Body of pancreas (tissue), 4 donors: ENCODE results near the gene FBXL17.

ENCODE experiments used
- POLR2A ChIP-seq, 3 donors: fragments of 450-650 bp; IDR thresholded peaks; one replicate each; pipeline ENCODE4 v1.6.1; 2016; ENCODE audit warnings: antibody characterized with exemption in 3 of 3, mild to moderate bottlenecking in 2 of 3
- TF ChIP-seq, protein P1 (sequence below), 7 experiments: fragments of 450-650 bp in 4 of 7; fragments of 200-600 bp in 3 of 7; sonication (generic) in 3 of 7; IDR thresholded peaks; one replicate each; pipeline ENCODE4 v1.5.1; 2016 to 2019; ENCODE audit warnings: antibody characterized with exemption in 7 of 7

DNA sequence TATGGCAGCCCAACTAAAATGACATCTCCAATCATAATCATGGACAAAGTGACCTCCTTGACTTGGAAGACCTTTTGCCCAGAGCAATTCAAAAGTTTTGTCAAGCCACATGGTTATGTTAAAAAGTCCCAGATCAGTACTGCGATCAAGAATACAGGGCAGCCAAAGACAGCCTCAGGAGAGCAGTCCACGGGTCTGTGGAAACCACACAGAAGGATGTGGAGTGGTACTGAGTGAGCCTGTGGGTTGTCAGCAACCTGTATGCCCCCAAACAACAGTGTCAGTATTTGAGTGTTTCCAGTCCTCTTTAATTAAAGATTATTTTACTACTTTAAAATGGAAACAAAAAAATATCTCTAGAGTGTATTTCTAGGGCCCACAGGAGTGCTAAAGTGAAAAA is 365.8 kb downstream of the FBXL17 start:
- TF ChIP-seq, protein P1, sequence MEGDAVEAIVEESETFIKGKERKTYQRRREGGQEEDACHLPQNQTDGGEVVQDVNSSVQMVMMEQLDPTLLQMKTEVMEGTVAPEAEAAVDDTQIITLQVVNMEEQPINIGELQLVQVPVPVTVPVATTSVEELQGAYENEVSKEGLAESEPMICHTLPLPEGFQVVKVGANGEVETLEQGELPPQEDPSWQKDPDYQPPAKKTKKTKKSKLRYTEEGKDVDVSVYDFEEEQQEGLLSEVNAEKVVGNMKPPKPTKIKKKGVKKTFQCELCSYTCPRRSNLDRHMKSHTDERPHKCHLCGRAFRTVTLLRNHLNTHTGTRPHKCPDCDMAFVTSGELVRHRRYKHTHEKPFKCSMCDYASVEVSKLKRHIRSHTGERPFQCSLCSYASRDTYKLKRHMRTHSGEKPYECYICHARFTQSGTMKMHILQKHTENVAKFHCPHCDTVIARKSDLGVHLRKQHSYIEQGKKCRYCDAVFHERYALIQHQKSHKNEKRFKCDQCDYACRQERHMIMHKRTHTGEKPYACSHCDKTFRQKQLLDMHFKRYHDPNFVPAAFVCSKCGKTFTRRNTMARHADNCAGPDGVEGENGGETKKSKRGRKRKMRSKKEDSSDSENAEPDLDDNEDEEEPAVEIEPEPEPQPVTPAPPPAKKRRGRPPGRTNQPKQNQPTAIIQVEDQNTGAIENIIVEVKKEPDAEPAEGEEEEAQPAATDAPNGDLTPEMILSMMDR (IDR thresholded peaks at IDR 0.05): no peak
- no peak for TF ChIP-seq POLR2A (IDR thresholded peaks at IDR 0.05)
